H1 (cell line): Measurements from ENCODE around the gene ART5. TPM values are rescaled to one million over a fixed set of nuclear protein-coding genes. Genes with fewer than 3 reads are reported as not detected.
"Not testable (repeated sequence)": the region's sequence is repeated elsewhere in the genome, so short reads cannot be mapped to it uniquely, and the experiment has no call there.

Source experiments
- CTCF ChIA-PET: fragments of 300-600 bp; sonication (Branson Sonifier 250); formaldehyde crosslinking; loops from one replicate; lab custom pipeline; 2021; ENCODE audit not compliant: partially characterized antibody; lab: Charles Lee
- POLR2A ChIA-PET: fragments of 300-600 bp; sonication (Branson Sonifier 250); formaldehyde crosslinking; loops from one replicate; lab custom pipeline; 2021; ENCODE audit warnings: inconsistent platforms; ENCODE audit not compliant: partially characterized antibody; lab: Charles Lee
- DNase-seq, 2 experiments: peaks; one replicate each; pipeline versions ENCODE4 v3.0.0 to v3.0.0-alpha.2; 2010 to 2022; ENCODE audit warnings: low spot score in 2 of 2, low read depth in 1 of 2, mixed read lengths in 1 of 2
- FAIRE-seq: peaks from 2 replicates; lab custom pipeline; 2011; peaks lifted over from hg19 to GRCh38; lab: Jason Lieb, UNC
- H2AFZ ChIP-seq: 2 replicates; pipeline ENCODE4 v1.8.1; 2012; ENCODE audit warnings: low read length, inconsistent platforms
- H2AK5ac ChIP-seq: 2 replicates; pipeline ENCODE4 v1.6.1; 2013; ENCODE audit warnings: low read depth, low read length
- H2BK120ac ChIP-seq: replicated peaks from 2 replicates; pipeline ENCODE3; 2013; ENCODE audit warnings: low read depth, low read length, inconsistent platforms
- H2BK12ac ChIP-seq: 2 replicates; pipeline ENCODE4 v1.6.1; 2013; ENCODE audit warnings: low read depth, low read length
- H2BK15ac ChIP-seq: 2 replicates; pipeline ENCODE4 v1.6.1; 2013; ENCODE audit warnings: low read length
- H2BK20ac ChIP-seq: 2 replicates; pipeline ENCODE4 v1.6.1; 2013; ENCODE audit warnings: low read length
- H2BK5ac ChIP-seq: 2 replicates; pipeline ENCODE4 v1.6.1; 2013; ENCODE audit warnings: low read depth, low read length
- H3K14ac ChIP-seq: 2 replicates; pipeline ENCODE4 v1.6.1; 2013; ENCODE audit warnings: inconsistent platforms; ENCODE audit not compliant: insufficient read length
- H3K18ac ChIP-seq: 2 replicates; pipeline ENCODE4 v1.6.1; 2013; ENCODE audit warnings: low read length; ENCODE audit errors: extremely low read depth
- H3K23ac ChIP-seq: 2 replicates; pipeline ENCODE4 v1.6.1; 2013; ENCODE audit warnings: inconsistent platforms; ENCODE audit not compliant: insufficient read length
- H3K23me2 ChIP-seq: 2 replicates; pipeline ENCODE4 v1.6.1; 2013; ENCODE audit warnings: low read depth, low read length
- H3K27ac ChIP-seq: 2 replicates; pipeline ENCODE4 v1.6.1; 2011; ENCODE audit warnings: low read depth, low read length, inconsistent platforms
- H3K27me3 ChIP-seq, 4 experiments: replicated peaks in 1 of 4; 1 replicate in 1 of 4; 2 replicates in 3 of 4; pipeline versions ENCODE4 v1.6.1 to v1.8.1; 2011 to 2013; ENCODE audit warnings: low read length in 3 of 4, mild to moderate bottlenecking in 3 of 4, inconsistent platforms in 2 of 4, mixed read lengths in 2 of 4, moderate library complexity in 1 of 4; ENCODE audit not compliant: control insufficient read depth in 3 of 4, insufficient read depth in 3 of 4; ENCODE audit errors: extremely low read depth in 1 of 4
- H3K36me3 ChIP-seq, 4 experiments: 2 replicates each; pipeline versions ENCODE4 v1.6.1 to v1.8.1; 2011 to 2013; ENCODE audit warnings: mild to moderate bottlenecking in 4 of 4, low read length in 3 of 4, moderate library complexity in 2 of 4, control low read depth in 1 of 4, inconsistent platforms in 1 of 4; ENCODE audit not compliant: insufficient read depth in 4 of 4, control insufficient read depth in 2 of 4
- H3K4ac ChIP-seq: replicated peaks from 2 replicates; pipeline ENCODE3; 2013; ENCODE audit warnings: low read length, low read depth, mixed read lengths, inconsistent platforms; ENCODE audit not compliant: insufficient read length
- H3K4me1 ChIP-seq, 4 experiments: replicated peaks in 1 of 4; 1 replicate in 1 of 4; 2 replicates in 3 of 4; pipeline versions ENCODE4 v1.6.1 to v1.8.1; 2011 to 2013; ENCODE audit warnings: low read length in 3 of 4, inconsistent platforms in 2 of 4, mixed read lengths in 1 of 4; ENCODE audit not compliant: insufficient read depth in 4 of 4, control insufficient read depth in 3 of 4
- H3K4me2 ChIP-seq, 2 experiments: 2 replicates each; pipeline versions ENCODE4 v1.6.1 to v1.8.1; 2011 to 2013; ENCODE audit warnings: low read depth in 2 of 2, low read length in 2 of 2, control low read depth in 1 of 2, inconsistent platforms in 1 of 2, mild to moderate bottlenecking in 1 of 2; ENCODE audit not compliant: insufficient read depth in 1 of 2
- H3K4me3 ChIP-seq, 4 experiments: fragments of 200-600, 300-600 bp in 1 of 4; sonication (generic), shearing (Covaris generic), sonication (Bioruptor Twin) in 1 of 4; 2 replicates each; pipeline versions ENCODE4 v1.5.1 to v1.8.1; 2011 to 2016; ENCODE audit warnings: low read length in 4 of 4, low read depth in 3 of 4, control low read depth in 2 of 4, inconsistent platforms in 2 of 4, mild to moderate bottlenecking in 2 of 4, mixed read lengths in 1 of 4, moderate library complexity in 1 of 4; ENCODE audit not compliant: insufficient read depth in 2 of 4; ENCODE audit errors: extremely low read depth in 1 of 4
- H3K56ac ChIP-seq: replicated peaks from 2 replicates; pipeline ENCODE3; 2013; ENCODE audit warnings: low read depth, mild to moderate bottlenecking, mixed read lengths, low read length, inconsistent platforms; ENCODE audit not compliant: insufficient read length
- H3K79me1 ChIP-seq: 2 replicates; pipeline ENCODE4 v1.6.1; 2013; ENCODE audit warnings: low read depth, low read length, control low read depth
- H3K79me2 ChIP-seq, 2 experiments: 2 replicates each; pipeline versions ENCODE4 v1.6.1 to v1.8.1; 2012 to 2013; ENCODE audit warnings: low read length in 2 of 2, mild to moderate bottlenecking in 2 of 2, inconsistent platforms in 1 of 2; ENCODE audit not compliant: insufficient read depth in 2 of 2, control insufficient read depth in 1 of 2
- H3K9ac ChIP-seq, 4 experiments: replicated peaks in 1 of 4; 1 replicate in 1 of 4; 2 replicates in 3 of 4; pipeline versions ENCODE4 v1.6.1 to v1.8.1; 2011 to 2013; ENCODE audit warnings: low read depth in 3 of 4, low read length in 3 of 4, control low read depth in 2 of 4, mild to moderate bottlenecking in 2 of 4, moderate library complexity in 2 of 4, inconsistent platforms in 1 of 4; ENCODE audit errors: extremely low read depth in 1 of 4
- H3K9me3 ChIP-seq, 2 experiments: 2 replicates each; pipeline versions ENCODE4 v1.6.1 to v1.8.1; 2012 to 2013; ENCODE audit warnings: mild to moderate bottlenecking in 2 of 2, moderate library complexity in 2 of 2, control low read depth in 1 of 2, inconsistent platforms in 1 of 2, low read depth in 1 of 2, low read length in 1 of 2, mixed read lengths in 1 of 2; ENCODE audit not compliant: insufficient read depth in 2 of 2
- H4K20me1 ChIP-seq, 2 experiments: replicated peaks in 1 of 2; 2 replicates each; pipeline versions ENCODE3 to v1.8.1; 2011 to 2013; ENCODE audit warnings: inconsistent platforms in 2 of 2, low read length in 2 of 2, mild to moderate bottlenecking in 1 of 2; ENCODE audit not compliant: insufficient read depth in 2 of 2, control insufficient read depth in 1 of 2
- H4K5ac ChIP-seq: 2 replicates; pipeline ENCODE4 v1.6.1; 2013; ENCODE audit warnings: low read length, low read depth, mixed read lengths, inconsistent platforms; ENCODE audit not compliant: insufficient read length
- H4K8ac ChIP-seq: 2 replicates; pipeline ENCODE4 v1.8.0; 2013; ENCODE audit warnings: mild to moderate bottlenecking, moderate library complexity, low read length, inconsistent platforms; ENCODE audit not compliant: insufficient read depth; ENCODE audit errors: extremely low read depth
- H4K91ac ChIP-seq: replicated peaks from 2 replicates; pipeline ENCODE3; 2013; ENCODE audit warnings: low read length, mixed read lengths, inconsistent platforms; ENCODE audit not compliant: insufficient read length
- WGBS, 2 experiments: shearing (Covaris generic) in 1 of 2; methylation state at CpG; one replicate each; pipeline versions ENCODE4 v1.1.6 to v1.1.7; 2013 to 2015; ENCODE audit warnings: low lambda C conversion rate in 2 of 2, mixed read lengths in 2 of 2, inconsistent platforms in 1 of 2, low coverage in 1 of 2, missing lambda C conversion rate in 1 of 2; ENCODE audit not compliant: insufficient replicate concordance in 2 of 2, insufficient coverage in 1 of 2, insufficient read length in 1 of 2; ENCODE audit errors: extremely low coverage in 1 of 2, missing lambda C conversion rate in 1 of 2; 5-methylcytosine and 5-hydroxymethylcytosine counted together
- polyA plus RNA-seq, 7 experiments: library from polyadenylated mRNA; depleted of rRNA in 3 of 7; stranded (reverse) in 5 of 7; unstranded in 2 of 7; fragments of >200 nt in 5 of 7; fragments of 200-250 nt in 2 of 7; gene quantifications; 1 replicate in 5 of 7; 2 replicates in 1 of 7; 4 replicates in 1 of 7; pipeline versions ENCODE4 v1.2.1 to v1.2.3, GENCODE V29; 2011 to 2013; ENCODE audit warnings: missing spikeins in 2 of 7, mixed read lengths in 2 of 7
- total RNA-seq: library from RNA; stranded (reverse); fragmentation: NEBNext Ultra II Directional; extraction: Animal tissue kit (Norgen Biotek cat#: 25700); gene quantifications from 2 replicates; pipeline ENCODE4 v1.2.1, GENCODE V29; 2021

Gene ART5
- total and polyA plus RNA-seq, 2 of the 8 experiments (the other 6 are each of a cell fraction or from before 2014, with no cell fraction given): 6.0 to 7.5 TPM

DNA sequence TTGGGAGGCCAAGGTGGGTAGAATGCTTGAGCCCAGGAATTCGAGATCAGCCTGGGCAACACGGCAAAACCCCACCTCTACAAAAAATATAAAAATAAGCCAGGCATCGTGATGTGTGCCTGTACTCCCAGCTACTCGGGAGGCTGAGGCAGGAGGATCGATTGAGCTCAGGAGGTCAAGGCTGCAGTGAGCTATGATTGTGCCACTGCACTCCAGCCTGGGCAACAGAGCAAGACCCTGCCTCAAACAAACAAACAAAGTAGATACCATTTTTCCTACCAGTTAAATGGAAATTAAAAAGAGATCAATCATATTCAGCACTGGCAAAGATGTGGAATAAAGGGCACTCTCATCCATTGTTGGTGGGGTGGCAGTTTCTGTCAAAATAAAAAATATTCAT, 15.5 kb upstream of the ART5 start:
- H2BK12ac ChIP-seq, H2AFZ ChIP-seq, H3K4me3 ChIP-seq, H3K27ac ChIP-seq, H2BK5ac ChIP-seq, DNase-seq, H2BK20ac ChIP-seq, H3K4me2 ChIP-seq, H2BK15ac ChIP-seq, FAIRE-seq, H3K79me1 ChIP-seq, H4K8ac ChIP-seq, H4K5ac ChIP-seq, H3K9ac ChIP-seq, H3K23me2 ChIP-seq, H3K9me3 ChIP-seq, H3K14ac ChIP-seq, H3K36me3 ChIP-seq, H3K79me2 ChIP-seq, H3K4ac ChIP-seq, H3K27me3 ChIP-seq, H3K18ac ChIP-seq, POLR2A ChIA-PET, H3K4me1 ChIP-seq, H3K56ac ChIP-seq, H4K20me1 ChIP-seq, H2BK120ac ChIP-seq, H3K23ac ChIP-seq, H2AK5ac ChIP-seq, H4K91ac ChIP-seq: not testable (repeated sequence)
- CTCF ChIA-PET: interaction anchor here (0.6 to 1.3 kb wide), 4 partner anchors 11 to 114 kb away, joined by 3 to 4 read pairs (median 4); no protein-coding TSS in a partner anchor
- WGBS, 2 experiments: 94% methylated on average over 5 of the region's 5 CpGs; no CpG with 5 or more reads in 1 of the 2 experiments
